Hematopoietic multipotent progenitor cell treated with erythropoietin and hydrocortisone succinate and interleukin-3 and kit ligand, for 6 days (in vitro differentiated cells): ENCODE results near the gene LDB2.

Experiments used
- DNase-seq: peaks from one replicate; pipeline ENCODE4 v3.0.0-alpha.2; 2015

Gene LDB2

DNA sequence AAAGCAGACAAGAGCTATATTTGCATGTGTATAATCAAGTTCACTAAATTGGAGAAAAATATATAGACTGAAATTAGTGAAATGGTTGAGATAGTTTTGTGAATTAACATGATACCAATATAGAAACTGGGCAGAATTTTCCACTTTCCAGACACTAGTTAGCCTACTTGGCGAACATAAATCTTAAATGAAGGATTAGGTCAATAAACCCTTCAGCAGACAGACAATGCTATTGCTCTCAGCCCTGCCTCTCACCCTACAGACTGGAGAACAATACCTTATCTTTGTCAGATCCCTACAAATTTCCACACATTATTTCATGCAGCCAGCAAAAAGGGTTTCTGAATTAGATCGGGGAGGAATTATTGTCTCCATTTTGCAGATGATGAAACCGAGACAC is 435.8 kb downstream of the LDB2 start:
- no peak for DNase-seq

DNA sequence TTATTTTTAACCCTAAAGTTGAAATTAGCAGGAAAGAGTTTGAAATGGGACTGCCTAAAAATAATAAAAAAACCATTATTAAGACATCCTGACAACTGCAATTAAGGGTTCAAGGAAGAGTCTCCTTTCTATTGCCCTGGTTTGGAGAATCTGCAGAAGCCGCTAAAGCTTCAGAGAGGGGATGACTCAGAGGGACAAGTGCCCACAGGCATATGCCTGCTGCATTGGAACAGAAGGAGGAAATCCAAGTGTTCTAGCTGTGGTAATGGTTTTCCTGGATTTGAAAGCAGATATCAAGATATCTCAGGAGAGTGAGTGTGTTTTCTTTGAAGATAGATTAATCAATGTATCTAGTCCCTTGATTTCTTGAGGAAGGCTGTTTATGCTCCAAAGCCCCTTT is 437.1 kb downstream of the LDB2 start:
- DNase-seq: no peak

DNA sequence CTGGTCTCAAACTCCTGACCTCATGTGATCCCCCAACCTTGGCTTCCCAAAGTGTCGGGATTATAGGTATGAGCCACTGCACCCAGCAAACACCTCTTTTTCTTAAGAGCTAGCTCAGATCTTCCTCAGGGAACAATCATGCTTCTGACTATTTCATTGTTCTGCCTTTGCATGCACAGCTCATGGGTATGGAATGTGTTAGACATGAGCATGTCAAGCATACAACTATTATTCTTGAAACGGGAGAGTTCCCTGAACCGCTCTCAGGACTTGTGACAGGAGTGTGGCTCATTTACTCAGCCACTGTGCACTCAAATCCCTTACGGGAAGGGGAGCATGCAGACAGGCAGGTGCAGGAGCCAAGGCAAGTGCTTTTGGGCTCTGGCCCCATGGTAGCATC is 440.5 kb downstream of the LDB2 start:
- no peak for DNase-seq
